Activated naive CD8-positive, alpha-beta T cell (primary cell): ENCODE measurements around the gene SLC6A4.
"Not testable (repeated sequence)": the region's sequence is repeated elsewhere in the genome, so short reads cannot be mapped to it uniquely, and the experiment has no call there.

ENCODE experiments used
- H3K27ac Mint-ChIP-seq: one replicate; pipeline ENCODE4 v1.8.0; 2021; ENCODE audit warnings: mixed read lengths
- H3K27me3 Mint-ChIP-seq: one replicate; pipeline ENCODE4 v1.8.0; 2021; ENCODE audit warnings: mixed read lengths
- H3K36me3 Mint-ChIP-seq: one replicate; pipeline ENCODE4 v1.8.0; 2021; ENCODE audit warnings: mixed read lengths
- H3K4me1 Mint-ChIP-seq: one replicate; pipeline ENCODE4 v1.8.0; 2021; ENCODE audit warnings: low read depth, mixed read lengths
- H3K4me3 Mint-ChIP-seq: one replicate; pipeline ENCODE4 v1.8.0; 2021; ENCODE audit warnings: mild to moderate bottlenecking, mixed read lengths
- H3K9me3 Mint-ChIP-seq: one replicate; pipeline ENCODE4 v1.8.0; 2021; ENCODE audit warnings: low read depth, mixed read lengths

The SLC6A4 gene

GRCh38 chr17:30232015-30232823 lies 3.3 kb downstream of the SLC6A4 start:
- Mint-ChIP-seq H3K27ac (no peak overlapping the region), H3K4me1 (peaks cover 14% of the 10 kb centered on the region), H3K27me3 (peaks cover 26% of the 10 kb centered on the region), H3K9me3 (no peaks in the 10 kb centered on the region), H3K36me3 (no peaks in the 10 kb centered on the region), H3K4me3 (no peak overlapping the region)

GRCh38 chr17:30230596-30231125 lies 4.8 kb downstream of the SLC6A4 start:
- no peaks in the 10 kb centered on the region for H3K9me3 Mint-ChIP-seq
- H3K27me3 Mint-ChIP-seq = peaks cover 23% of the 10 kb centered on the region
- H3K36me3 Mint-ChIP-seq = no peaks in the 10 kb centered on the region
- no peak overlapping the region for H3K4me3 Mint-ChIP-seq
- no peak overlapping the region for H3K27ac Mint-ChIP-seq
- H3K4me1 Mint-ChIP-seq = peaks cover 6% of the 10 kb centered on the region

- not testable (repeated sequence) for H3K36me3 Mint-ChIP-seq, H3K4me3 Mint-ChIP-seq, H3K9me3 Mint-ChIP-seq, H3K4me1 Mint-ChIP-seq, H3K27ac Mint-ChIP-seq
- H3K27me3 Mint-ChIP-seq = peaks cover 22% of the 10 kb centered on the region
Observed at GRCh38 chr17:30230009-30230408, 5.5 kb downstream of the SLC6A4 start.

GRCh38 chr17:30229012-30229411 lies 6.5 kb downstream of the SLC6A4 start:
- Mint-ChIP-seq H3K27me3 (peaks cover 16% of the 10 kb centered on the region), H3K4me1 (no peaks in the 10 kb centered on the region), H3K9me3 (no peaks in the 10 kb centered on the region), H3K36me3 (no peaks in the 10 kb centered on the region), H3K27ac (no peak overlapping the region), H3K4me3 (no peak overlapping the region)

- Mint-ChIP-seq H3K36me3 (no peaks in the 10 kb centered on the region), H3K9me3 (no peaks in the 10 kb centered on the region), H3K27ac (no peak overlapping the region), H3K4me1 (no peaks in the 10 kb centered on the region), H3K4me3 (no peak overlapping the region), H3K27me3 (peaks cover 9% of the 10 kb centered on the region)
Observed at GRCh38 chr17:30228011-30228410, 7.5 kb downstream of the SLC6A4 start.

- Mint-ChIP-seq H3K27ac (no peak overlapping the region), H3K4me1 (no peaks in the 10 kb centered on the region), H3K9me3 (no peaks in the 10 kb centered on the region), H3K4me3 (no peak overlapping the region), H3K27me3 (peaks cover 2% of the 10 kb centered on the region), H3K36me3 (no peaks in the 10 kb centered on the region)
Observed at GRCh38 chr17:30226878-30227277, 8.6 kb downstream of the SLC6A4 start.

GRCh38 chr17:30225919-30226553 lies 9.5 kb downstream of the SLC6A4 start:
- peaks cover 2% of the 10 kb centered on the region for H3K27me3 Mint-ChIP-seq
- no peaks in the 10 kb centered on the region for H3K9me3 Mint-ChIP-seq
- no peaks in the 10 kb centered on the region for H3K4me1 Mint-ChIP-seq
- H3K4me3 Mint-ChIP-seq = no peak overlapping the region
- H3K27ac Mint-ChIP-seq = no peak overlapping the region
- H3K36me3 Mint-ChIP-seq = no peaks in the 10 kb centered on the region

- no peaks in the 10 kb centered on the region for H3K27me3 Mint-ChIP-seq
- H3K9me3 Mint-ChIP-seq = no peaks in the 10 kb centered on the region
- no peaks in the 10 kb centered on the region for H3K36me3 Mint-ChIP-seq
- no peaks in the 10 kb centered on the region for H3K4me1 Mint-ChIP-seq
- no peak overlapping the region for H3K27ac Mint-ChIP-seq
- no peak overlapping the region for H3K4me3 Mint-ChIP-seq
Observed at GRCh38 chr17:30225112-30225511, 10.4 kb downstream of the SLC6A4 start.

- Mint-ChIP-seq H3K4me1 (no peaks in the 10 kb centered on the region), H3K36me3 (no peaks in the 10 kb centered on the region), H3K9me3 (no peaks in the 10 kb centered on the region), H3K27me3 (no peaks in the 10 kb centered on the region), H3K27ac (no peak overlapping the region), H3K4me3 (no peak overlapping the region)
Observed at GRCh38 chr17:30224419-30224960, 11.0 kb downstream of the SLC6A4 start.

GRCh38 chr17:30222721-30223175 lies 12.7 kb downstream of the SLC6A4 start:
- no peaks in the 10 kb centered on the region for H3K27me3 Mint-ChIP-seq

GRCh38 chr17:30222251-30222650 lies 13.2 kb downstream of the SLC6A4 start:
- Mint-ChIP-seq H3K27me3 (no peaks in the 10 kb centered on the region), H3K27ac (no peak overlapping the region), H3K36me3 (no peaks in the 10 kb centered on the region), H3K4me3 (no peak overlapping the region), H3K4me1 (no peaks in the 10 kb centered on the region), H3K9me3 (no peaks in the 10 kb centered on the region)

More at GRCh38 chr17:30222721-30223175, 12.7 kb downstream of the SLC6A4 start:
- no peak overlapping the region for H3K27ac Mint-ChIP-seq
- H3K9me3 Mint-ChIP-seq = no peaks in the 10 kb centered on the region
- H3K36me3 Mint-ChIP-seq = no peaks in the 10 kb centered on the region
- H3K4me3 Mint-ChIP-seq = no peak overlapping the region
- no peaks in the 10 kb centered on the region for H3K4me1 Mint-ChIP-seq

- Mint-ChIP-seq H3K36me3 (no peaks in the 10 kb centered on the region), H3K27me3 (no peaks in the 10 kb centered on the region), H3K9me3 (no peaks in the 10 kb centered on the region), H3K4me3 (no peak overlapping the region), H3K4me1 (no peaks in the 10 kb centered on the region), H3K27ac (no peak overlapping the region)
Observed at GRCh38 chr17:30221346-30221745, 14.2 kb downstream of the SLC6A4 start.

- no peak overlapping the region for H3K4me3 Mint-ChIP-seq
Observed at GRCh38 chr17:30220414-30220813, 15.1 kb downstream of the SLC6A4 start.

GRCh38 chr17:30219833-30220232 lies 15.7 kb downstream of the SLC6A4 start:
- Mint-ChIP-seq H3K4me1 (no peaks in the 10 kb centered on the region), H3K9me3 (no peaks in the 10 kb centered on the region), H3K4me3 (no peak overlapping the region), H3K27ac (no peak overlapping the region), H3K36me3 (no peaks in the 10 kb centered on the region), H3K27me3 (no peaks in the 10 kb centered on the region)

More at GRCh38 chr17:30220414-30220813, 15.1 kb downstream of the SLC6A4 start:
- Mint-ChIP-seq H3K4me1 (no peaks in the 10 kb centered on the region), H3K27me3 (no peaks in the 10 kb centered on the region), H3K27ac (no peak overlapping the region), H3K9me3 (no peaks in the 10 kb centered on the region), H3K36me3 (no peaks in the 10 kb centered on the region)

- no peak overlapping the region for H3K4me3 Mint-ChIP-seq
- no peaks in the 10 kb centered on the region for H3K36me3 Mint-ChIP-seq
- H3K4me1 Mint-ChIP-seq = no peaks in the 10 kb centered on the region
- H3K9me3 Mint-ChIP-seq = no peaks in the 10 kb centered on the region
- no peak overlapping the region for H3K27ac Mint-ChIP-seq
- no peaks in the 10 kb centered on the region for H3K27me3 Mint-ChIP-seq
Observed at GRCh38 chr17:30219315-30219714, 16.2 kb downstream of the SLC6A4 start.
